Mesendoderm (in vitro differentiated cells): ENCODE results near the gene ALK.
A peak's percentile ranks its signal among the peaks of the same experiment; 100 is the strongest.

ENCODE experiments used
- DNase-seq: peaks from one replicate; pipeline ENCODE4 v3.0.0; 2013
- H2AK5ac ChIP-seq: 2 replicates; pipeline ENCODE4 v1.6.1; 2013; ENCODE audit warnings: low read length, inconsistent platforms
- H2BK120ac ChIP-seq: 2 replicates; pipeline ENCODE4 v1.6.1; 2013; ENCODE audit warnings: low read depth, mild to moderate bottlenecking, low read length, moderate library complexity, mixed read lengths
- H2BK15ac ChIP-seq: replicated peaks from 2 replicates; pipeline ENCODE4 v1.6.1; 2013; ENCODE audit warnings: low read depth, mild to moderate bottlenecking, moderate library complexity
- H2BK5ac ChIP-seq: 2 replicates; pipeline ENCODE4 v1.6.1; 2013; ENCODE audit warnings: low read length, inconsistent platforms
- H3K18ac ChIP-seq: 2 replicates; pipeline ENCODE4 v1.6.1; 2013; ENCODE audit warnings: mild to moderate bottlenecking, low read length, mixed read lengths
- H3K23ac ChIP-seq: one replicate; pipeline ENCODE4 v1.6.1; 2013; ENCODE audit warnings: low read length
- H3K27ac ChIP-seq: 2 replicates; pipeline ENCODE4 v1.5.1; 2013; ENCODE audit warnings: low read depth, mild to moderate bottlenecking, inconsistent platforms, low read length, moderate library complexity
- H3K27me3 ChIP-seq: 2 replicates; pipeline ENCODE4 v1.6.1; 2013; ENCODE audit warnings: low read length, control low read depth, mild to moderate bottlenecking, inconsistent platforms; ENCODE audit not compliant: insufficient read depth, poor library complexity
- H3K36me3 ChIP-seq: 2 replicates; pipeline ENCODE4 v1.6.1; 2013; ENCODE audit warnings: low read length, inconsistent platforms; ENCODE audit not compliant: control insufficient read depth, insufficient read depth
- H3K4ac ChIP-seq: one replicate; pipeline ENCODE4 v1.6.1; 2013; ENCODE audit warnings: low read depth, mild to moderate bottlenecking, low read length, moderate library complexity
- H3K4me1 ChIP-seq: 2 replicates; pipeline ENCODE4 v1.6.1; 2013; ENCODE audit warnings: low read depth, low read length, inconsistent platforms; ENCODE audit not compliant: control insufficient read depth
- H3K4me2 ChIP-seq: 2 replicates; pipeline ENCODE4 v1.6.1; 2013; ENCODE audit warnings: low read length
- H3K4me3 ChIP-seq: 2 replicates; pipeline ENCODE4 v1.5.1; 2013; ENCODE audit warnings: mild to moderate bottlenecking, low read length
- H3K56ac ChIP-seq: one replicate; pipeline ENCODE4 v1.6.1; 2013; ENCODE audit warnings: low read length
- H3K79me1 ChIP-seq: 2 replicates; pipeline ENCODE4 v1.6.1; 2013; ENCODE audit warnings: low read length, inconsistent platforms
- H3K79me2 ChIP-seq: 2 replicates; pipeline ENCODE4 v1.6.1; 2013; ENCODE audit warnings: mild to moderate bottlenecking, low read length; ENCODE audit not compliant: control insufficient read depth, insufficient read depth
- H3K9ac ChIP-seq: 2 replicates; pipeline ENCODE4 v1.6.1; 2013; ENCODE audit warnings: low read length, inconsistent platforms
- H4K5ac ChIP-seq: one replicate; pipeline ENCODE4 v1.6.1; 2013; ENCODE audit warnings: low read length
- H4K8ac ChIP-seq: one replicate; pipeline ENCODE4 v1.6.1; 2013; ENCODE audit warnings: low read depth, mild to moderate bottlenecking, control low read depth, low read length, moderate library complexity
- WGBS: extraction: QIAGEN DNeasy Blood & Tissue Kit; methylation state at CpG from one replicate; pipeline ENCODE4 v1.1.7; 2013; ENCODE audit warnings: low lambda C conversion rate, missing lambda C conversion rate; ENCODE audit not compliant: insufficient coverage; ENCODE audit errors: extremely low coverage; 5-methylcytosine and 5-hydroxymethylcytosine counted together

ALK gene

GRCh38 chr2:29270701-29271121 lies 650.7 kb downstream of the ALK start:
- Histone ChIP-seq H3K56ac (no peak overlapping the region), H2BK15ac (no peak overlapping the region), H3K4me1 (peaks cover 12% of the 10 kb centered on the region), H2BK5ac (no peak overlapping the region), H3K4me3 (no peak overlapping the region), H2BK120ac (no peak overlapping the region), H3K27me3 (no peaks in the 10 kb centered on the region), H3K4me2 (no peak overlapping the region), H4K8ac (no peak overlapping the region), H3K27ac (no peak overlapping the region), H3K79me1 (no peaks in the 10 kb centered on the region), H3K23ac (no peak overlapping the region), H4K5ac (no peak overlapping the region), H3K79me2 (no peaks in the 10 kb centered on the region), H3K4ac (no peak overlapping the region), H2AK5ac (no peak overlapping the region), H3K36me3 (no peaks in the 10 kb centered on the region), H3K18ac (no peak overlapping the region), H3K9ac (no peak overlapping the region)
- DNase-seq, result peak; percentile 93
- no CpG with 5 or more reads among the region's 5 CpGs for WGBS

GRCh38 chr2:29269765-29270109 lies 651.6 kb downstream of the ALK start:
- no peak overlapping the region for H2AK5ac ChIP-seq
- H2BK15ac ChIP-seq, result no peak overlapping the region
- no peak overlapping the region for H2BK120ac ChIP-seq
- WGBS, result no CpG with 5 or more reads among the region's 5 CpGs
- no peaks in the 10 kb centered on the region for H3K79me2 ChIP-seq
- H3K4me3 ChIP-seq, result no peak overlapping the region
- peaks cover 12% of the 10 kb centered on the region for H3K4me1 ChIP-seq
- H3K27me3 ChIP-seq, result no peaks in the 10 kb centered on the region
- no peaks in the 10 kb centered on the region for H3K36me3 ChIP-seq
- H4K8ac ChIP-seq, result no peak overlapping the region
- no peaks in the 10 kb centered on the region for H3K79me1 ChIP-seq
- H3K23ac ChIP-seq, result no peak overlapping the region
- no peak overlapping the region for H3K4me2 ChIP-seq
- DNase-seq, result no peak
- no peak overlapping the region for H3K56ac ChIP-seq
- H4K5ac ChIP-seq, result no peak overlapping the region
- H3K9ac ChIP-seq, result no peak overlapping the region
- H3K27ac ChIP-seq, result no peak overlapping the region
- H2BK5ac ChIP-seq, result no peak overlapping the region
- H3K4ac ChIP-seq, result no peak overlapping the region
- H3K18ac ChIP-seq, result no peak overlapping the region

- WGBS, result no CpG with 5 or more reads among the region's 11 CpGs
- no peak overlapping the region for H2BK120ac ChIP-seq
- H2BK5ac ChIP-seq, result no peak overlapping the region
- H3K79me2 ChIP-seq, result no peaks in the 10 kb centered on the region
- no peak overlapping the region for H3K27ac ChIP-seq
- H4K8ac ChIP-seq, result no peak overlapping the region
- H2AK5ac ChIP-seq, result no peak overlapping the region
- H3K79me1 ChIP-seq, result no peaks in the 10 kb centered on the region
- H4K5ac ChIP-seq, result no peak overlapping the region
- peak; percentile 18 for DNase-seq
- no peak overlapping the region for H2BK15ac ChIP-seq
- H3K4me2 ChIP-seq, result no peak overlapping the region
- H3K56ac ChIP-seq, result no peak overlapping the region
- no peak overlapping the region for H3K4ac ChIP-seq
- H3K9ac ChIP-seq, result no peak overlapping the region
- no peaks in the 10 kb centered on the region for H3K36me3 ChIP-seq
- H3K18ac ChIP-seq, result no peak overlapping the region
- H3K23ac ChIP-seq, result no peak overlapping the region
- no peak overlapping the region for H3K4me3 ChIP-seq
- H3K4me1 ChIP-seq, result peaks cover 12% of the 10 kb centered on the region
- no peaks in the 10 kb centered on the region for H3K27me3 ChIP-seq
Observed at GRCh38 chr2:29269095-29269764, 652.2 kb downstream of the ALK start.

DNA sequence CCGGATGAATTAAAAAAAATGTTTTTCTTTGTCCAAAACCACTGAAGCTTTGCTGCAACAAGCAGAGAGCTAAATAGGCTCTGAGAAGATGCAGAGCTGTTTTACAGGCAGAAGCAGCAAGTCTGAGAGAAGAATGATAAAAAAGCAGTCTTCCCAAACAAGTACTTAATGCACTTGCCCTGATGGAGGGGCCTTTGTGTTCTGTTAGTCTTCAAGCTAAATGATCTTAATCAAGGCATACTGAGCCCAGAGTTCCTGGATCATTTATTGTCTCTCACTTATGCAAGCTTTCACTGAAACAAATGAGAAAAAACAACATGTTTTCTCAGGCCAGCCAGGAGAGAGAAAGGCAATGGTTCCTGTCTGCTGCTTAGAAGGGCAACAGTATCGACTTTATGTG lies 653.7 kb downstream of the ALK start:
- Histone ChIP-seq H2BK5ac (no peak overlapping the region), H3K23ac (no peak overlapping the region), H3K27me3 (no peaks in the 10 kb centered on the region), H3K18ac (no peak overlapping the region), H3K9ac (no peak overlapping the region), H3K4me2 (no peak overlapping the region), H3K4me1 (peaks cover 7% of the 10 kb centered on the region), H3K4me3 (no peak overlapping the region), H4K8ac (no peak overlapping the region), H2BK15ac (no peak overlapping the region), H3K79me2 (no peaks in the 10 kb centered on the region), H3K27ac (no peak overlapping the region), H4K5ac (no peak overlapping the region), H2BK120ac (no peak overlapping the region), H3K56ac (no peak overlapping the region), H3K79me1 (no peaks in the 10 kb centered on the region), H2AK5ac (no peak overlapping the region), H3K36me3 (no peaks in the 10 kb centered on the region), H3K4ac (no peak overlapping the region)
- DNase-seq, result no peak
- no CpG with 5 or more reads among the region's 2 CpGs for WGBS

DNA sequence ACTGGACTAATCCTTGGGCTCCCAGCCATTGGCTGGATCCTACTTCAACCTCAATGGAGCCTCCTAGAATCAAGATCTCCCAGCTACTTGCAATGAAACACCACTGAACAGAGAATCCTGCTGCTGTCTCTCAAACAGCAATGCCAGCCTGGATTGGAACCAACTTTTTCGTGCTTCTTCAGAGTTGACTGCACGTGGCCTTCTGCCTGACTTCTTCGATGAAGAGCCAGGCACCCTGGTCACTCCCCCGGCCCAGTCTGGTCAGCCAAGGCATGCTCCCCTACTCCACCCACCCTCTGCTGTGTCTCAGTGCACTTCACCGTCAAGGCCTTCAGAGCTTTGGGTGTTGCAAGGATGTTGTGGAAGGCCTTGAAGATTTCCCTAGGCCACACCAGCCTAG lies 657.5 kb downstream of the ALK start:
- H3K56ac ChIP-seq, result no peak overlapping the region
- no peak overlapping the region for H3K4me3 ChIP-seq

GRCh38 chr2:29262681-29263260 lies 658.6 kb downstream of the ALK start:
- Histone ChIP-seq H3K27ac (no peak overlapping the region), H3K79me1 (no peaks in the 10 kb centered on the region), H2AK5ac (no peak overlapping the region)

More for the DNA sequence above, 657.5 kb downstream of the ALK start:
- H3K36me3 ChIP-seq, result no peaks in the 10 kb centered on the region
- no peak overlapping the region for H4K5ac ChIP-seq
- H3K4ac ChIP-seq, result no peak overlapping the region
- no peak for DNase-seq
- no peak overlapping the region for H2BK15ac ChIP-seq
- no peak overlapping the region for H3K27ac ChIP-seq
- H2AK5ac ChIP-seq, result no peak overlapping the region
- H3K79me1 ChIP-seq, result no peaks in the 10 kb centered on the region
- H3K4me1 ChIP-seq, result no peaks in the 10 kb centered on the region
- H2BK120ac ChIP-seq, result no peak overlapping the region
- H3K79me2 ChIP-seq, result no peaks in the 10 kb centered on the region
- no peak overlapping the region for H3K4me2 ChIP-seq
- H3K27me3 ChIP-seq, result no peaks in the 10 kb centered on the region
- H3K23ac ChIP-seq, result no peak overlapping the region
- no peak overlapping the region for H3K9ac ChIP-seq
- no peak overlapping the region for H3K18ac ChIP-seq
- no CpG with 5 or more reads among the region's 5 CpGs for WGBS
- H2BK5ac ChIP-seq, result no peak overlapping the region
- no peak overlapping the region for H4K8ac ChIP-seq

More at GRCh38 chr2:29262681-29263260, 658.6 kb downstream of the ALK start:
- H3K4ac ChIP-seq, result no peak overlapping the region
- no peak overlapping the region for H2BK15ac ChIP-seq
- H3K23ac ChIP-seq, result no peak overlapping the region
- DNase-seq, result peak; percentile 21
- H3K4me1 ChIP-seq, result no peaks in the 10 kb centered on the region
- no peak overlapping the region for H3K18ac ChIP-seq
- no peak overlapping the region for H3K9ac ChIP-seq
- no peak overlapping the region for H3K4me3 ChIP-seq
- no peak overlapping the region for H3K4me2 ChIP-seq
- H2BK120ac ChIP-seq, result no peak overlapping the region
- no CpG with 5 or more reads among the region's 7 CpGs for WGBS
- H3K27me3 ChIP-seq, result no peaks in the 10 kb centered on the region
- H3K56ac ChIP-seq, result no peak overlapping the region
- no peaks in the 10 kb centered on the region for H3K79me2 ChIP-seq
- no peak overlapping the region for H4K5ac ChIP-seq
- H3K36me3 ChIP-seq, result no peaks in the 10 kb centered on the region
- no peak overlapping the region for H4K8ac ChIP-seq
- H2BK5ac ChIP-seq, result no peak overlapping the region
